GM12872 (cell line): Measurements from ENCODE around the gene NPY5R.

Experiments used
- CTCF ChIP-seq: IDR thresholded peaks from 3 replicates; pipeline ENCODE4 v1.5.1; 2011; ENCODE audit warnings: low read depth, mild to moderate bottlenecking, low read length, moderate library complexity; ENCODE audit not compliant: insufficient read depth

NPY5R gene

GRCh38 chr4:163384926-163385325 lies 41.2 kb downstream of the NPY5R start:
- no peak for TF ChIP-seq CTCF

- no peak for TF ChIP-seq CTCF
Observed at GRCh38 chr4:163385466-163385865, 41.8 kb downstream of the NPY5R start.

- TF ChIP-seq CTCF, result no peak
Observed at GRCh38 chr4:163391756-163392155, 48.1 kb downstream of the NPY5R start.

- no peak for TF ChIP-seq CTCF
Observed at GRCh38 chr4:163392328-163392727, 48.6 kb downstream of the NPY5R start.

GRCh38 chr4:163393471-163393870 lies 49.8 kb downstream of the NPY5R start:
- no peak for TF ChIP-seq CTCF

DNA sequence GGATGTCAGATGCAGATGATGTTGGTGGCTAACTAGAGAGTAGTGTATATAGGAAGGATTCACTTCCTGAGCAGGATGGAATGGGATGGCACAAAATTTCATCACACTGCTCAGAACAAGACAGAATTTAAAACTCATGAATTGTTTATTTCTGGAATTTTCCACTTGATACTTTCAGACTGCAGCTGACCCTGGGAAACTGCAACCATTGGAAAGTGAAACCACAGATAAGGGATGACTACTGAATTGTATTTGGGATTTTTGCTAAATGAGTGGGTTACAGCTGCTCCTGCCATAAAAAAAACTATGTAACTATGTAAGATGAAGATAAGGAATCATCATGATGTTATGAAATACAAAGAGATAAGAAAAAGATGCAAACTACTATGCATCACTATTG lies 51.4 kb downstream of the NPY5R start:
- TF ChIP-seq CTCF, result no peak

GRCh38 chr4:163395758-163396157 lies 52.1 kb downstream of the NPY5R start:
- no peak for TF ChIP-seq CTCF

- no peak for TF ChIP-seq CTCF
Observed at GRCh38 chr4:163398238-163398637, 54.5 kb downstream of the NPY5R start.
